RWPE2 (cell line): ENCODE results near the gene CRYBA1.

Experiments used
- ATAC-seq: fragments of 200-7000 bp; cut with Tn5 transposase; 3 replicates; pipeline ENCODE4 v1.9.1; 2021; ENCODE audit warnings: low read depth
- DNase-seq: peaks from one replicate; pipeline ENCODE4 v3.0.0-alpha.2; 2020; ENCODE audit warnings: low spot score
- H3K27ac ChIP-seq: fragments of 450-650 bp; 2 replicates; pipeline ENCODE4 v1.5.1; 2017; ENCODE audit warnings: mild to moderate bottlenecking; ENCODE audit not compliant: poor library complexity, severe bottlenecking
- H3K27me3 ChIP-seq: fragments of 250-450 bp; sonication (Bioruptor Pico); 2 replicates; pipeline ENCODE4 v1.5.1; 2021; ENCODE audit warnings: mild to moderate bottlenecking, moderate library complexity; ENCODE audit not compliant: insufficient read depth, poor library complexity, severe bottlenecking
- H3K36me3 ChIP-seq: fragments of 250-450 bp; sonication (Bioruptor Pico); 2 replicates; pipeline ENCODE4 v1.5.1; 2020; ENCODE audit warnings: low read depth, mild to moderate bottlenecking, moderate library complexity
- H3K4me1 ChIP-seq: fragments of 250-450 bp; sonication (Bioruptor Pico); 2 replicates; pipeline ENCODE4 v1.5.1; 2021; ENCODE audit warnings: mild to moderate bottlenecking, moderate library complexity; ENCODE audit not compliant: insufficient read depth, poor library complexity, severe bottlenecking
- H3K4me3 ChIP-seq: fragments of 250-450 bp; sonication (Bioruptor Pico); 2 replicates; pipeline ENCODE4 v1.5.1; 2021; ENCODE audit warnings: mild to moderate bottlenecking, moderate library complexity; ENCODE audit not compliant: severe bottlenecking
- H3K9me3 ChIP-seq: fragments of 250-450 bp; sonication (Bioruptor Pico); 2 replicates; pipeline ENCODE4 v1.5.1; 2021; ENCODE audit warnings: mild to moderate bottlenecking, moderate library complexity; ENCODE audit not compliant: severe bottlenecking
- TF ChIP-seq, protein P1 (sequence below): fragments of 450-650 bp; IDR thresholded peaks from one replicate; pipeline ENCODE4 v1.5.1; 2017; ENCODE audit warnings: mild to moderate bottlenecking, moderate library complexity; ENCODE audit not compliant: poor library complexity, severe bottlenecking

Gene CRYBA1

DNA sequence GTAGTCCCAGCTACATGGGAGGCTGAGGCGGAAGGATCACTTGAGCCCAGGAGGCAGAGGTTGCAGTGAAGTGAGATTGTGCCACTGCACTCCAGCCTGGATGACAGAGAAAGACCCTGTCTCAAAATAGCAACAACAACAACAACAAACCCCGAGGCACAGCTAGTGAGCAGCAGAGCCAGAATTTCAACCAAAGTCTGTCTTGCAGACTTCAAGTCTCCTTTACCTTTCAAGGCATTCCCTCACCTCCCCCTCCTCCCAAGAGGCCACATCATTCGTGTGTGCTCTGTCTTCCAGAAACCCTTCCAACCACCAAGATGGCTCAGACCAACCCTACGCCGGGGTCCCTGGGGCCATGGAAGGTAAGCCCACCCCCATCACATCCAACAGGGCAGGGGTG is 2.2 kb downstream of the CRYBA1 start:
- Histone ChIP-seq H3K27ac (no peak overlapping the region), H3K27me3 (no peaks in the 10 kb centered on the region), H3K9me3 (no peaks in the 10 kb centered on the region), H3K4me1 (no peaks in the 10 kb centered on the region), H3K36me3 (no peaks in the 10 kb centered on the region), H3K4me3 (no peak overlapping the region)
- DNase-seq (no peak), ATAC-seq (no peak)
- TF ChIP-seq, protein P1, sequence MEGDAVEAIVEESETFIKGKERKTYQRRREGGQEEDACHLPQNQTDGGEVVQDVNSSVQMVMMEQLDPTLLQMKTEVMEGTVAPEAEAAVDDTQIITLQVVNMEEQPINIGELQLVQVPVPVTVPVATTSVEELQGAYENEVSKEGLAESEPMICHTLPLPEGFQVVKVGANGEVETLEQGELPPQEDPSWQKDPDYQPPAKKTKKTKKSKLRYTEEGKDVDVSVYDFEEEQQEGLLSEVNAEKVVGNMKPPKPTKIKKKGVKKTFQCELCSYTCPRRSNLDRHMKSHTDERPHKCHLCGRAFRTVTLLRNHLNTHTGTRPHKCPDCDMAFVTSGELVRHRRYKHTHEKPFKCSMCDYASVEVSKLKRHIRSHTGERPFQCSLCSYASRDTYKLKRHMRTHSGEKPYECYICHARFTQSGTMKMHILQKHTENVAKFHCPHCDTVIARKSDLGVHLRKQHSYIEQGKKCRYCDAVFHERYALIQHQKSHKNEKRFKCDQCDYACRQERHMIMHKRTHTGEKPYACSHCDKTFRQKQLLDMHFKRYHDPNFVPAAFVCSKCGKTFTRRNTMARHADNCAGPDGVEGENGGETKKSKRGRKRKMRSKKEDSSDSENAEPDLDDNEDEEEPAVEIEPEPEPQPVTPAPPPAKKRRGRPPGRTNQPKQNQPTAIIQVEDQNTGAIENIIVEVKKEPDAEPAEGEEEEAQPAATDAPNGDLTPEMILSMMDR, result no peak

GRCh38 chr17:29250666-29251065 is 4.0 kb downstream of the CRYBA1 start:
- DNase-seq (no peak), ATAC-seq (no peak)
- Histone ChIP-seq H3K27ac (no peak overlapping the region), H3K9me3 (no peaks in the 10 kb centered on the region), H3K27me3 (no peaks in the 10 kb centered on the region), H3K4me1 (peaks cover 4% of the 10 kb centered on the region), H3K4me3 (no peak overlapping the region), H3K36me3 (peaks cover 6% of the 10 kb centered on the region; the same call in 1 of the 2 replicates)
- TF ChIP-seq, protein P1, result no peak

DNA sequence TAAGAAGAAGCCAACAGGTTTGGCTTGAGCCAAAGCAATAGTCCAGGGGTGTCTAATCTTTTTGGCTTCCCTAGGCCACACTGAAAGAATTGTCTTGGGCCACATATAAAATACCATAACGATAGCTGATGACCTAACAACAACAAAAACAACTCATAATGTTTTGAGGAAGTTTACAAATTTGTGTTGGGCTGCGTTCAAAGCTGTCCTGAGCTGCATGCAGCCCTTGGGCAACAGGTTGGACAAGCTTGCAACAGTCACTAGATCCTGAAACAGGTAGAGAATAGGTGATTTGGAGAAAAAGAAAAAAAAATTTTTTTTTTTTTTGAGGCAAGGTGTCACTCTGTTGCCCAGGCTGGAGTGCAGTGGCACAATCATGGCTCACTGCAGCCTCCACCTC is 4.5 kb downstream of the CRYBA1 start:
- Histone ChIP-seq H3K4me1 (peaks cover 9% of the 10 kb centered on the region), H3K4me3 (no peak overlapping the region), H3K27ac (no peak overlapping the region), H3K36me3 (peaks cover 11% of the 10 kb centered on the region; the same call in 1 of the 2 replicates), H3K27me3 (no peaks in the 10 kb centered on the region), H3K9me3 (no peaks in the 10 kb centered on the region)
- TF ChIP-seq, protein P1, result no peak
- ATAC-seq (no peak), DNase-seq (no peak)

DNA sequence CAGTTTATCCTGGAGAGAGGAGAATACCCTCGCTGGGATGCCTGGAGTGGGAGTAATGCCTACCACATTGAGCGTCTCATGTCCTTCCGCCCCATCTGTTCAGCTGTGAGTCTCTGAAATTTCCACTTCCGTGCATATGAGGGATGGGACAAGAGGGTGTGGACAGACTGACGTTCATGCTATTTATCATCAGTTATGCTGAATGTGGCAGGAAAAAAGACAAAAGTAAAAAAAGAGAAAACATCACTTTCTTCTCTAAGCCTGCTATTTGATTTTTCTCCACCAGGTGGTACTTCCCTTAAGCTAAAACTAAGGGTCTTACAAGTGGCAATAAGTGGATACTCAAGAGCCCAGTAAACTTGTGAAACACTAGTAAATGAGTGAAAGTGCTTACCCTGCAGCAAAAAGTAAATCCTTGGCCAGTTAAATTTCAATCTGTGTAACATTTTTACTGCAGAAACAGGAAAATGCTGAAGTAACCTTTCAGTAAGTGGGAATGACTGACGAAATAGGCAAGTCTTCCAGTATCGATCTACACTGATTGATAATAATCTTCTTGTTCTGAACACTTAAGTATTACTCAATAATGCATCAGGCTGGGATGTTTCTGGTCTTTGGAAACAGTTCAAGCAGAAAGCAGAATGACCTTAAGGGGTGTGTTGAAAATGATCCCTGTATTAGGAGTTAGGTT is 5.6 kb downstream of the CRYBA1 start:
- peak overlapping the region; percentile 12 for H3K27ac ChIP-seq
- TF ChIP-seq, protein P1, result peak; percentile 45
- DNase-seq, result no peak

GRCh38 chr17:29253037-29253436 is 6.4 kb downstream of the CRYBA1 start:
- H3K36me3 ChIP-seq, result peaks cover 24% of the 10 kb centered on the region

More for the DNA sequence above, 5.6 kb downstream of the CRYBA1 start:
- no peaks in the 10 kb centered on the region for H3K27me3 ChIP-seq
- no peaks in the 10 kb centered on the region for H3K9me3 ChIP-seq
- no peak for ATAC-seq
- no peak overlapping the region for H3K4me3 ChIP-seq
- peaks cover 21% of the 10 kb centered on the region; the same call in 1 of the 2 replicates for H3K36me3 ChIP-seq
- H3K4me1 ChIP-seq, result peaks cover 19% of the 10 kb centered on the region

More at GRCh38 chr17:29253037-29253436, 6.4 kb downstream of the CRYBA1 start:
- TF ChIP-seq, protein P1, result no peak
- H3K4me1 ChIP-seq, result peaks cover 27% of the 10 kb centered on the region
- ATAC-seq (no peak), DNase-seq (no peak)
- H3K4me3 ChIP-seq, result no peak overlapping the region
- H3K27ac ChIP-seq, result peak overlapping the region; percentile 12
- no peaks in the 10 kb centered on the region for H3K27me3 ChIP-seq
- no peaks in the 10 kb centered on the region for H3K9me3 ChIP-seq
